K562 (cell line): ENCODE measurements around the gene PGBD1. TPM values are rescaled to one million over a fixed set of nuclear protein-coding genes. Genes with fewer than 3 reads are reported as not detected.

Experiments
- FOXM1 ChIP-seq, 2 experiments: fragments of 450-650 bp in 1 of 2; sonication (generic) in 1 of 2; formaldehyde crosslinking in 1 of 2; IDR thresholded peaks; 2 replicates each; pipeline versions ENCODE4 v1.6.1 to v1.9.0; 2017 to 2022; ENCODE audit warnings: low read depth in 2 of 2, mild to moderate bottlenecking in 2 of 2, missing genetic modification reagents in 1 of 2, moderate library complexity in 1 of 2
- KDM4B ChIP-seq, 2 experiments: fragments of 450-650 bp in 1 of 2; sonication (generic) in 1 of 2; IDR thresholded peaks; 2 replicates each; pipeline ENCODE4 v1.6.1; 2016 to 2017; ENCODE audit warnings: borderline replicate concordance in 2 of 2, antibody characterized with exemption in 1 of 2, low read depth in 1 of 2, mild to moderate bottlenecking in 1 of 2
- RAD51 ChIP-seq: fragments of 450-650 bp; IDR thresholded peaks from 2 replicates; pipeline ENCODE4 v1.7.1; 2016; ENCODE audit warnings: low read depth, mild to moderate bottlenecking, borderline replicate concordance
- SP2 ChIP-seq: IDR thresholded peaks from 2 replicates; pipeline ENCODE4 v1.6.1; 2011; ENCODE audit warnings: mild to moderate bottlenecking, low read depth, low read length, moderate library complexity; ENCODE audit not compliant: poor library complexity, severe bottlenecking; ENCODE audit errors: extremely low read depth
- ZNF224 ChIP-seq: sonication (generic); formaldehyde crosslinking; IDR thresholded peaks from 2 replicates; pipeline ENCODE4 v1.8.0; 2022; ENCODE audit warnings: mild to moderate bottlenecking, missing genetic modification reagents
- polyA plus RNA-seq, 8 experiments: library from polyadenylated mRNA; depleted of rRNA in 4 of 8; stranded (reverse) in 5 of 8; unstranded in 3 of 8; fragments of >200 nt; fragmentation: Nextera tagmentation in 2 of 8; fragmentation: Illumina TruSeq in 1 of 8; extraction: Ambion mirVana in 2 of 8; extraction: Trizol in 1 of 8; gene quantifications; 2 replicates each; pipeline versions ENCODE4 v1.2.1 to v1.2.3, GENCODE V29; 2011 to 2014; ENCODE audit warnings: inconsistent platforms in 1 of 8, missing spikeins in 1 of 8
- total RNA-seq, 7 experiments: library from RNA; depleted of rRNA in 6 of 7; stranded (reverse); fragments of >200 nt in 6 of 7; fragmentation: Illumina TruSeq in 2 of 7; extraction: Trizol in 2 of 7; gene quantifications; 2 replicates each; pipeline versions ENCODE4 v1.2.1 to v1.2.3, GENCODE V29; 2011 to 2021; ENCODE audit warnings: low replicate concordance in 1 of 7
- TF ChIP-seq, protein P1 (sequence below): fragments of 250-450 bp; sonication (Bioruptor Pico); IDR thresholded peaks from 2 replicates; pipeline ENCODE4 v1.9.0; 2021; ENCODE audit warnings: mild to moderate bottlenecking, inconsistent platforms
- TF ChIP-seq, protein P2 (sequence below): fragments of 250-450 bp; sonication (Bioruptor Pico); IDR thresholded peaks from 2 replicates; pipeline ENCODE4 v1.8.0; 2022; ENCODE audit warnings: inconsistent platforms, mild to moderate bottlenecking, moderate library complexity, borderline replicate concordance
- TF ChIP-seq, protein P3 (sequence below): sonication (generic); formaldehyde crosslinking; IDR thresholded peaks from 2 replicates; pipeline ENCODE4 v1.8.1; 2023; ENCODE audit warnings: mild to moderate bottlenecking, missing genetic modification reagents
- TF ChIP-seq, protein P4 (sequence below): fragments of 450-650 bp; IDR thresholded peaks from 2 replicates; pipeline ENCODE4 v1.6.1; 2017; ENCODE audit warnings: antibody characterized with exemption

The PGBD1 gene
- total and polyA plus RNA-seq, 9 of the 15 experiments (the other 6 are each of a cell fraction or from before 2014, with no cell fraction given): 3.3 to 9.0 (median 7.3) TPM

DNA sequence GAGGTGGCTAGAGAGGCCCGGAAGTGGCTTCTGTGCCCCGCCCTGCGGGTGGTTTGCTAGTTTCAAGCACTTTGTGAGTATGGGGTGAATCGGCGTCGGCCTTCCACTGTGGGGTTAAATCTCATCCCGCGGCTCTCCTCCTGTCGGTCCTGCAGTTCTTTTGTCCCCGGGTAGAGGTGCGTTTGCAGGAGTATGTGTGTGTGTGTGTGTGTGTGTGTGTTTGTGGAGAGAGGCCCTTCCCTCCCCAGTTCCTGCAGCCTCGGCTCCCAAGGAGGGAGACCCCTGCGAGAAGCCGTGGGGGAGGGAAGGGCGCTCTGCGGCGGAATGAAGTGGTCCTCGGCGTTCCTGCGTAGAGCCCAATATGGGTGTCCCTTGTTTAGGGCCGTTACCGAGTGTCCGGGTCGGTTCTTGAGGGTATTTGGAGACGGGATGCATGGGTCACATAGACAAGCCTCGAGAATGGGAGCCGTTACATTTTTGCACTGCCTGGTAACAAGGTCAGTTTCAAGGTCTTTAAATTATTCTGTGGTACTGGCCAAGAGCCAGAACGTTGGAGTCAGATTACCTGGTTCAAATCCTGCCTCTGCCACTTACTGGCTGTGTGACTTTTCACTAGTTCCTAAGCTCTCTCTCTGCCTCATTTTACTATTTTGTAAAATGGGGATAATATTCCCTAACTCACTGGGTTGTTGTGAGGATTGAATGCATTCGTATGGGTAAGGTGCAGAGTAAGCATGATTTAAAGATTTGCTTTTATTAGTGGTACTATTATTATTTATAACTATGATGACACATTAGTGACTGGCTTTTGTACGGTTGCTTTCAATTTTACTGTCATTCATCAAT lies 68.7 kb downstream of the PGBD1 start, which contains the start of gene ZKSCAN3 (continued):
- TF ChIP-seq, protein P1, sequence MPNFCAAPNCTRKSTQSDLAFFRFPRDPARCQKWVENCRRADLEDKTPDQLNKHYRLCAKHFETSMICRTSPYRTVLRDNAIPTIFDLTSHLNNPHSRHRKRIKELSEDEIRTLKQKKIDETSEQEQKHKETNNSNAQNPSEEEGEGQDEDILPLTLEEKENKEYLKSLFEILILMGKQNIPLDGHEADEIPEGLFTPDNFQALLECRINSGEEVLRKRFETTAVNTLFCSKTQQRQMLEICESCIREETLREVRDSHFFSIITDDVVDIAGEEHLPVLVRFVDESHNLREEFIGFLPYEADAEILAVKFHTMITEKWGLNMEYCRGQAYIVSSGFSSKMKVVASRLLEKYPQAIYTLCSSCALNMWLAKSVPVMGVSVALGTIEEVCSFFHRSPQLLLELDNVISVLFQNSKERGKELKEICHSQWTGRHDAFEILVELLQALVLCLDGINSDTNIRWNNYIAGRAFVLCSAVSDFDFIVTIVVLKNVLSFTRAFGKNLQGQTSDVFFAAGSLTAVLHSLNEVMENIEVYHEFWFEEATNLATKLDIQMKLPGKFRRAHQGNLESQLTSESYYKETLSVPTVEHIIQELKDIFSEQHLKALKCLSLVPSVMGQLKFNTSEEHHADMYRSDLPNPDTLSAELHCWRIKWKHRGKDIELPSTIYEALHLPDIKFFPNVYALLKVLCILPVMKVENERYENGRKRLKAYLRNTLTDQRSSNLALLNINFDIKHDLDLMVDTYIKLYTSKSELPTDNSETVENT: peak; percentile 88
- TF ChIP-seq KDM4B (IDR thresholded peaks at IDR 0.05; ENCODE audit: borderline replicate concordance in 2 of 2, low read depth in 1 of 2) (peak in 1 of 2 experiments; percentile 55; a peak in 1 of 4 replicates), ZNF224 (no peak), FOXM1 (IDR thresholded peaks at IDR 0.05; ENCODE audit: low read depth) (no peak; the same call in none of the 2 replicates), FOXM1 (CRISPR knock-in tag; IDR thresholded peaks at IDR 0.05; ENCODE audit: low read depth) (no peak), RAD51 (no peak), SP2 (peak; percentile 93)
- TF ChIP-seq, protein P2, sequence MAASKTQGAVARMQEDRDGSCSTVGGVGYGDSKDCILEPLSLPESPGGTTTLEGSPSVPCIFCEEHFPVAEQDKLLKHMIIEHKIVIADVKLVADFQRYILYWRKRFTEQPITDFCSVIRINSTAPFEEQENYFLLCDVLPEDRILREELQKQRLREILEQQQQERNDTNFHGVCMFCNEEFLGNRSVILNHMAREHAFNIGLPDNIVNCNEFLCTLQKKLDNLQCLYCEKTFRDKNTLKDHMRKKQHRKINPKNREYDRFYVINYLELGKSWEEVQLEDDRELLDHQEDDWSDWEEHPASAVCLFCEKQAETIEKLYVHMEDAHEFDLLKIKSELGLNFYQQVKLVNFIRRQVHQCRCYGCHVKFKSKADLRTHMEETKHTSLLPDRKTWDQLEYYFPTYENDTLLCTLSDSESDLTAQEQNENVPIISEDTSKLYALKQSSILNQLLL (CRISPR knock-in tag): no peak
- TF ChIP-seq, protein P3, sequence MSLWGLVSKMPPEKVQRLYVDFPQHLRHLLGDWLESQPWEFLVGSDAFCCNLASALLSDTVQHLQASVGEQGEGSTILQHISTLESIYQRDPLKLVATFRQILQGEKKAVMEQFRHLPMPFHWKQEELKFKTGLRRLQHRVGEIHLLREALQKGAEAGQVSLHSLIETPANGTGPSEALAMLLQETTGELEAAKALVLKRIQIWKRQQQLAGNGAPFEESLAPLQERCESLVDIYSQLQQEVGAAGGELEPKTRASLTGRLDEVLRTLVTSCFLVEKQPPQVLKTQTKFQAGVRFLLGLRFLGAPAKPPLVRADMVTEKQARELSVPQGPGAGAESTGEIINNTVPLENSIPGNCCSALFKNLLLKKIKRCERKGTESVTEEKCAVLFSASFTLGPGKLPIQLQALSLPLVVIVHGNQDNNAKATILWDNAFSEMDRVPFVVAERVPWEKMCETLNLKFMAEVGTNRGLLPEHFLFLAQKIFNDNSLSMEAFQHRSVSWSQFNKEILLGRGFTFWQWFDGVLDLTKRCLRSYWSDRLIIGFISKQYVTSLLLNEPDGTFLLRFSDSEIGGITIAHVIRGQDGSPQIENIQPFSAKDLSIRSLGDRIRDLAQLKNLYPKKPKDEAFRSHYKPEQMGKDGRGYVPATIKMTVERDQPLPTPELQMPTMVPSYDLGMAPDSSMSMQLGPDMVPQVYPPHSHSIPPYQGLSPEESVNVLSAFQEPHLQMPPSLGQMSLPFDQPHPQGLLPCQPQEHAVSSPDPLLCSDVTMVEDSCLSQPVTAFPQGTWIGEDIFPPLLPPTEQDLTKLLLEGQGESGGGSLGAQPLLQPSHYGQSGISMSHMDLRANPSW (CRISPR knock-in tag): 0 out of 2 replicates have a peak, but pooled peaks have one; percentile 25
- TF ChIP-seq, protein P4, sequence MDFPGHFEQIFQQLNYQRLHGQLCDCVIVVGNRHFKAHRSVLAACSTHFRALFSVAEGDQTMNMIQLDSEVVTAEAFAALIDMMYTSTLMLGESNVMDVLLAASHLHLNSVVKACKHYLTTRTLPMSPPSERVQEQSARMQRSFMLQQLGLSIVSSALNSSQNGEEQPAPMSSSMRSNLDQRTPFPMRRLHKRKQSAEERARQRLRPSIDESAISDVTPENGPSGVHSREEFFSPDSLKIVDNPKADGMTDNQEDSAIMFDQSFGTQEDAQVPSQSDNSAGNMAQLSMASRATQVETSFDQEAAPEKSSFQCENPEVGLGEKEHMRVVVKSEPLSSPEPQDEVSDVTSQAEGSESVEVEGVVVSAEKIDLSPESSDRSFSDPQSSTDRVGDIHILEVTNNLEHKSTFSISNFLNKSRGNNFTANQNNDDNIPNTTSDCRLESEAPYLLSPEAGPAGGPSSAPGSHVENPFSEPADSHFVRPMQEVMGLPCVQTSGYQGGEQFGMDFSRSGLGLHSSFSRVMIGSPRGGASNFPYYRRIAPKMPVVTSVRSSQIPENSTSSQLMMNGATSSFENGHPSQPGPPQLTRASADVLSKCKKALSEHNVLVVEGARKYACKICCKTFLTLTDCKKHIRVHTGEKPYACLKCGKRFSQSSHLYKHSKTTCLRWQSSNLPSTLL: 0 out of 2 replicates have a peak, but pooled peaks have one; percentile 50
